Small intestine (tissue), 7 donors: Measurements from ENCODE around the gene EDIL3. TPM values are rescaled to one million over a fixed set of nuclear protein-coding genes. Genes with fewer than 3 reads are reported as not detected.

Source experiments
- DNase-seq, 2 donors: peaks; one replicate each; pipeline versions ENCODE4 v3.0.0 to v3.0.0-alpha.2; 2013
- FAIRE-seq: peaks from 2 replicates; lab custom pipeline; 2012; peaks lifted over from hg19 to GRCh38; lab: Jason Lieb, UNC
- H3K27ac ChIP-seq, 3 donors: one replicate each; pipeline ENCODE4 v1.5.1; 2013; ENCODE audit warnings: low read length in 2 of 3, mild to moderate bottlenecking in 2 of 3, control low read depth in 1 of 3, inconsistent platforms in 1 of 3, low read depth in 1 of 3, moderate library complexity in 1 of 3
- H3K27me3 ChIP-seq, 3 donors: one replicate each; pipeline ENCODE4 v1.6.1; 2013; ENCODE audit warnings: low read length in 3 of 3, inconsistent platforms in 1 of 3; ENCODE audit not compliant: control insufficient read depth in 3 of 3, insufficient read depth in 3 of 3
- H3K36me3 ChIP-seq, 3 donors: one replicate each; pipeline ENCODE4 v1.6.1; 2013; ENCODE audit warnings: low read length in 3 of 3, inconsistent platforms in 1 of 3, low read depth in 1 of 3, mild to moderate bottlenecking in 1 of 3, moderate library complexity in 1 of 3; ENCODE audit not compliant: control insufficient read depth in 3 of 3, insufficient read depth in 2 of 3
- H3K4me1 ChIP-seq, 3 donors: one replicate each; pipeline ENCODE4 v1.6.1; 2013; ENCODE audit warnings: low read length in 2 of 3, inconsistent platforms in 1 of 3, low read depth in 1 of 3, mild to moderate bottlenecking in 1 of 3, moderate library complexity in 1 of 3; ENCODE audit not compliant: control insufficient read depth in 3 of 3, insufficient read depth in 2 of 3
- H3K4me3 ChIP-seq, 3 donors: one replicate each; pipeline ENCODE4 v1.5.1; 2013; ENCODE audit warnings: low read length in 3 of 3, control low read depth in 1 of 3, inconsistent platforms in 1 of 3, low read depth in 1 of 3, mild to moderate bottlenecking in 1 of 3, moderate library complexity in 1 of 3
- H3K9me3 ChIP-seq, 2 donors: one replicate each; pipeline ENCODE4 v1.6.1; 2013; ENCODE audit warnings: low read depth in 1 of 2, low read length in 1 of 2; ENCODE audit not compliant: control insufficient read depth in 2 of 2, insufficient read depth in 1 of 2
- WGBS, 3 donors: extraction: QIAGEN DNeasy Blood & Tissue Kit; methylation state at CpG; one replicate each; pipeline ENCODE4 v1.1.7; 2013; 5-methylcytosine and 5-hydroxymethylcytosine counted together
- polyA plus RNA-seq, 4 donors: library from polyadenylated mRNA; stranded (reverse) in 3 of 4; unstranded in 1 of 4; fragments of 200-250 nt in 3 of 4; fragments of 120-200 nt in 1 of 4; gene quantifications; one replicate each; pipeline versions ENCODE4 v1.2.1 to v1.2.3, GENCODE V29; 2013
- donor health status: healthy with polysubstance abuse.
- donor health status: control.
- donor health status: control.
- donor health status: Bipolar disorder and iron deficiency.
- donor health status: healthy.

The EDIL3 gene
- polyA plus RNA-seq, 4 donors, result 1.6 to 24.6 (median 5.1) TPM; not detected in 1

DNA sequence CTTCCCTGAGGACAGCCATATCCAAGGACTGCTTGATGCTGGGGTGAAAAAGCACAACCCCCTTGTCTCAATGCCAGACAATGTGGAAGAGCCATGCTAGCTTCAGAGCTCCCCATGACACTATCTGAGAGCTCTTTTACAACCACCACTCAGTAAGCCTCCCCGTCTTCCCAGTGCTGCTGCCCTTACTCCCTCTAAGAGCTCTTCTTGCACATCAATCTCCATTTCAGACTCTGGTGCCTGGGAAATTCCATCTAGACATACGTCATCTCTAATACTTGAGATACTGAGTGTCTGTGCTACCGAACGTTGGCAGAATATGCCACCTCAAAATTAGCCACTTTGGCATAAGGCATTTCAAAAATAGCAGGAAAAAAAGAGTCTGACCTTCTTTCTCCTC is 94.5 kb downstream of the EDIL3 start:
- Histone ChIP-seq H3K27ac (no peak overlapping the region), H3K4me1 (no peaks in the 10 kb centered on the region), H3K9me3 (no peaks in the 10 kb centered on the region), H3K27me3 (no peaks in the 10 kb centered on the region), H3K36me3 (no peaks in the 10 kb centered on the region), H3K4me3 (no peak overlapping the region)
- FAIRE-seq, result no peak
- 62 to 75% (median 75%) methylated on average over 4 of the region's 4 CpGs for WGBS, 3 donors
- no peak for DNase-seq

- Histone ChIP-seq H3K9me3 (no peaks in the 10 kb centered on the region), H3K4me1 (no peaks in the 10 kb centered on the region), H3K27me3 (no peaks in the 10 kb centered on the region), H3K27ac (no peak overlapping the region), H3K36me3 (no peaks in the 10 kb centered on the region), H3K4me3 (no peak overlapping the region)
- DNase-seq, result no peak
- WGBS, 3 donors, result 52 to 65% (median 54%) methylated on average over 4 of the region's 4 CpGs
- no peak for FAIRE-seq
Measured at GRCh38 chr5:84287951-84288350, 96.7 kb downstream of the EDIL3 start.

GRCh38 chr5:84286662-84287061 is 98.0 kb downstream of the EDIL3 start:
- Histone ChIP-seq H3K4me3 (no peak overlapping the region), H3K9me3 (no peaks in the 10 kb centered on the region), H3K27ac (no peak overlapping the region), H3K36me3 (no peaks in the 10 kb centered on the region), H3K27me3 (no peaks in the 10 kb centered on the region), H3K4me1 (no peaks in the 10 kb centered on the region)
- no peak for DNase-seq
- FAIRE-seq, result no peak

GRCh38 chr5:84285641-84286637 is 98.7 kb downstream of the EDIL3 start:
- no peak for DNase-seq
- no peak for FAIRE-seq
- no peaks in the 10 kb centered on the region for H3K4me1 ChIP-seq
- WGBS, 3 donors, result 77 to 84% (median 80%) methylated on average over 8 of the region's 8 CpGs
- no peaks in the 10 kb centered on the region for H3K36me3 ChIP-seq
- no peaks in the 10 kb centered on the region for H3K27me3 ChIP-seq
- H3K4me3 ChIP-seq, result no peak overlapping the region
- no peaks in the 10 kb centered on the region for H3K9me3 ChIP-seq
- no peak overlapping the region for H3K27ac ChIP-seq

DNA sequence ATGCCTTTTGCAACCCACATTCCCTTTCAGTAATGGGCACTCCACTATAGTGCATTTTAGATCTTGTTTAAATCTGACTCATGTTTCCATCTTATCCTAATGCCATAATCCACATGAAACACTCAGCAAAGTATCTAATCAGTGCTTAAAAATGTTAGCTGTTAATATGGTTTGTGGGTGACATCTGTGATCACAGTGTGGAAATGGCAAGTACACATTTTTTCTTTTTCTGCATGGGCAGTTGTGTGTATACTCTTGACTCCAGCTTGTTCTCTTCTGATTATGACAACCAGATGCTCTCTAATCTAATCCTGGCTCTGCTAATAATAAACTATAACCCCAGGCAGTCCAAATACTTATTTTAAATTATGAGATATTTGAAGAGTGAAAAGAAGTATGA is 103.3 kb downstream of the EDIL3 start:
- no peak overlapping the region for H3K27ac ChIP-seq
- H3K4me1 ChIP-seq, result no peaks in the 10 kb centered on the region
- H3K36me3 ChIP-seq, result no peaks in the 10 kb centered on the region
- FAIRE-seq, result no peak
- H3K9me3 ChIP-seq, result no peaks in the 10 kb centered on the region
- H3K4me3 ChIP-seq, result no peak overlapping the region
- no peak for DNase-seq
- no peaks in the 10 kb centered on the region for H3K27me3 ChIP-seq

GRCh38 chr5:84279234-84279633 is 105.4 kb downstream of the EDIL3 start:
- Histone ChIP-seq H3K27ac (no peak overlapping the region), H3K4me1 (no peaks in the 10 kb centered on the region), H3K36me3 (no peaks in the 10 kb centered on the region), H3K9me3 (no peaks in the 10 kb centered on the region), H3K27me3 (no peaks in the 10 kb centered on the region), H3K4me3 (no peak overlapping the region)
- DNase-seq (no peak), FAIRE-seq (no peak)

DNA sequence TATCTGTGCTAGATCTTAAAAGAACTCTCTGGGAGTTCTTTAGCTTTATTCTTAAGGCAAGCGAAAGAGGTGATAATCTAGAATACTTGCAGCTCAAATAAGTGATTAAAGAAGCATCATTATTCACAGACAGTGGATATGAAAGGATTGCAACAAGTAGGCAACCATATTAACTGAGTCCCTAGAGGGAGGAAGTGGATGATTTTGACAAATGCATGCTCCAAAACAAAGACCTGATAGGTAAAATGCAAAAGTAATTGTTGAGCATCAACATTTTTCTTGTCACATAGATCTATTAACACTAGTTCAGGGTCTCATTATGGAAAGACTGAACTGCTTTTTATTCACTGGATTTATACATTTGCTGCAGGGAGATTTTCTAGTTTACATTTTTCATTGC is 109.1 kb downstream of the EDIL3 start:
- H3K4me1 ChIP-seq, result no peaks in the 10 kb centered on the region
- FAIRE-seq (no peak), DNase-seq (no peak)
- H3K27me3 ChIP-seq, result no peaks in the 10 kb centered on the region
- no peaks in the 10 kb centered on the region for H3K9me3 ChIP-seq
- WGBS, 3 donors, result 89 to 95% (median 94%) methylated on average over 1 of the region's 1 CpG
- H3K4me3 ChIP-seq, result no peak overlapping the region
- no peaks in the 10 kb centered on the region for H3K36me3 ChIP-seq
- H3K27ac ChIP-seq, result no peak overlapping the region

DNA sequence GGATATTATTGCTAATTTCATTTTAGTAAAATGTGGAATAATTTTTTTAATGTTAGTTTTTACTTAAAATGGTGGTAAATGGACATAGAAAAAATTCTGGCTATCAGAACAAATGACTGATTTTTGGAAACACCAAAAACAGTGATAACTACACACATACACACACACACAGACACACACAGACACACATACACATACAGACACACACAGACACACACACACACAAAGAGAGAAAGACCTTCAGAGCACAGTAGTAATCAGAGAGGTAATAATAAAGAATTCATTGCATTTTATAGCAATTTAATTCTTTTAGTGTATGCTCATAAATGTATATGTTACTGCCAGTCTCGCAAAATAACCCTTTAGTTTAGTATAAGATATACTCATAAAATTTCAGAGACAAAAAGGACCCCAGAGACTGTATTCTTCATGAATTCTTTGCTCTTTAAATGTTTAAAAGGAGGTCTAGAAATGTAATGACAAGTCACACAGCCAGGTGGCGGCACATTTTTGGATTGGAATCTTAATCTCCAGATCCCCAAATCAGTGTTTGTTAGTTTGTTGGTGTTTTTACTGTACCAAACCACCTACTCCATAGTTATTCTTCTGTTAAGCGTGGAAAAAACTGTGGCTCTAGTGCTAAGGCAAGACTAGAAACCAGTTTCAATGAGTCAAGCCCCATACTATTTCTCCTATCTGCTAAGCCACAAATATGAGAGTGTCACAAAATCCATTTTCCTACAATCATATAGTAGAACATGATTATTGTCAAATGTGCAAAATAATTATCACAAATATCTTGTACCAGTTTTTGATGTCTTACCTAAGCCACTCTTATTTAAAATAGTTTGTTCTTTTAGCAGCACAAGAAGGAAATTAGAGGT is 109.9 kb downstream of the EDIL3 start:
- 49 to 62% (median 52%) methylated on average over 3 of the region's 3 CpGs for WGBS, 3 donors
- peak; percentile 30 for FAIRE-seq

More for the DNA sequence above, 109.9 kb downstream of the EDIL3 start:
- Histone ChIP-seq H3K9me3 (no peaks in the 10 kb centered on the region), H3K36me3 (no peaks in the 10 kb centered on the region), H3K4me1 (no peaks in the 10 kb centered on the region), H3K27ac (no peak overlapping the region), H3K4me3 (no peak overlapping the region), H3K27me3 (no peaks in the 10 kb centered on the region)
- peak; percentile 2 to 9 for DNase-seq
